ENCODE measurements around the gene IL20RB.

IL20RB gene

GRCh38 chr3:136957751-136958288 is at the start of gene IL20RB:
TSS of gene IL20RB (plus strand) at chr3:136957983. CDS start at chr3:136958114, 131 bp downstream.
- in situ Hi-C loops (cut with MboI; ENCODE audit: low sequenced_read_pairs) = no loop called here

GRCh38 chr3:136908297-136908696 is 49.5 kb upstream of the IL20RB start:
- in situ Hi-C loops (cut with MboI; ENCODE audit: low sequenced_read_pairs) = no loop called here

- in situ Hi-C loops (cut with MboI; ENCODE audit: low sequenced_read_pairs) = no loop called here
These were observed 48.6 kb upstream of the IL20RB start for GRCh38 chr3:136909187-136909586.

GRCh38 chr3:136910697-136911096 is 47.1 kb upstream of the IL20RB start:
- in situ Hi-C loops (cut with MboI; ENCODE audit: low sequenced_read_pairs) = no loop called here

- in situ Hi-C loops (cut with MboI; ENCODE audit: low sequenced_read_pairs) = no loop called here
These were observed 44.6 kb upstream of the IL20RB start for GRCh38 chr3:136913168-136913567.

- in situ Hi-C loops (cut with MboI; ENCODE audit: low sequenced_read_pairs) = no loop called here
These were observed 43.0 kb upstream of the IL20RB start for GRCh38 chr3:136914739-136915138.

- in situ Hi-C loops (cut with MboI; ENCODE audit: low sequenced_read_pairs) = no loop called here
These were observed 41.6 kb upstream of the IL20RB start for GRCh38 chr3:136916223-136916622.

- in situ Hi-C loops (cut with MboI; ENCODE audit: low sequenced_read_pairs) = no loop called here
These were observed 37.8 kb upstream of the IL20RB start for GRCh38 chr3:136919799-136920580.

GRCh38 chr3:136920904-136921611 is 36.7 kb upstream of the IL20RB start:
- in situ Hi-C loops (cut with MboI; ENCODE audit: low sequenced_read_pairs) = no loop called here

- in situ Hi-C loops (cut with MboI; ENCODE audit: low sequenced_read_pairs) = no loop called here
These were observed 32.2 kb upstream of the IL20RB start for GRCh38 chr3:136925425-136926190.

- in situ Hi-C loops (cut with MboI; ENCODE audit: low sequenced_read_pairs) = no loop called here
These were observed 29.5 kb upstream of the IL20RB start for GRCh38 chr3:136928240-136928639.

GRCh38 chr3:136929977-136930670 is 27.7 kb upstream of the IL20RB start:
- in situ Hi-C loops (cut with MboI; ENCODE audit: low sequenced_read_pairs) = no loop called here

- in situ Hi-C loops (cut with MboI; ENCODE audit: low sequenced_read_pairs) = no loop called here
These were observed 26.2 kb upstream of the IL20RB start for GRCh38 chr3:136931606-136932005.

- in situ Hi-C loops (cut with MboI; ENCODE audit: low sequenced_read_pairs) = no loop called here
These were observed 25.3 kb upstream of the IL20RB start for GRCh38 chr3:136932523-136932922.

- in situ Hi-C loops (cut with MboI; ENCODE audit: low sequenced_read_pairs) = no loop called here
These were observed 24.6 kb upstream of the IL20RB start for GRCh38 chr3:136932978-136933772.

- in situ Hi-C loops (cut with MboI; ENCODE audit: low sequenced_read_pairs) = no loop called here
These were observed 20.6 kb upstream of the IL20RB start for GRCh38 chr3:136937175-136937574.

GRCh38 chr3:136937851-136938250 is 19.9 kb upstream of the IL20RB start:
- in situ Hi-C loops (cut with MboI; ENCODE audit: low sequenced_read_pairs) = no loop called here

GRCh38 chr3:136938334-136938733 is 19.4 kb upstream of the IL20RB start:
- in situ Hi-C loops (cut with MboI; ENCODE audit: low sequenced_read_pairs) = no loop called here

GRCh38 chr3:136939489-136939888 is 18.3 kb upstream of the IL20RB start:
- in situ Hi-C loops (cut with MboI; ENCODE audit: low sequenced_read_pairs) = no loop called here

GRCh38 chr3:136942803-136943202 is 15.0 kb upstream of the IL20RB start:
- in situ Hi-C loops (cut with MboI; ENCODE audit: low sequenced_read_pairs) = no loop called here

Measured in hTERT RPE-1 (cell line).